ENCODE measurements around the gene CYP2A13. TPM values are rescaled to one million over a fixed set of nuclear protein-coding genes. Genes with fewer than 3 reads are reported as not detected.

Gene CYP2A13
- polyA plus RNA-seq, 1 donor (not counting 4 experiments of a cell fraction or from before 2014, with no cell fraction given) = not detected

DNA sequence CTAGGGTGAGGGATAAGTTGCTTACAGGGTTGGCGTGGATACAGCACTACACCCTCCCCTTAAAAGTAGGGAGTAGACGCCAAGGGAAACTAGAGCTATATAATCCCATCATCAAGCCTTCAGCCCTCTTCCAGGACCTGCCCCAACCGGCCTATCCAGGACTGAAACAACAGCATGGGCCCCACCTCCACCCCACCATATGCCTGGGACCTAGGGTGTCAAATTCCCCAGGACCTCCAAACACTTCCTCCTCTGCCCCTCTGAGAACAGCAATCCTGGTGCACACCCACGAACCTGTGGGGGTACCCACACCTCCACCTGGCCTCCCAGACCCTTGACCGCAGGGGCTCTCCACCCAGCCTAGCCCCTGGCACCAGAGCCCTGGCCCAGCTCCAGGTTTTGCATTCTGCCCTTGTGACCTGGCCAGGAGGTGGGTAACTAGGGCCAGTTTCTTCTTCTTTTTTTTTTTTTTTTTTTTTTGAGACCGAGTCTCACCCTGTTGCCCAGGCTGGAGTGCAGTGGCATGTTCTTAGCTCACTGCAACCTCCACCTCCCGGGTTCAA, 24.6 kb downstream of the CYP2A13 start:
- Histone ChIP-seq H3K4me2 (ENCODE audit: control insufficient read depth, extremely low read depth, insufficient read depth, low read depth, low read length) (no peak overlapping the region), H3K27ac (ENCODE audit: control insufficient read depth, insufficient read depth, low read length) (no peak overlapping the region), H3K9me1 (ENCODE audit: control insufficient read depth, extremely low read depth, insufficient read depth, low read length) (no peaks in the 10 kb centered on the region), H3K79me2 (ENCODE audit: control insufficient read depth, insufficient read depth, low read length) (no peaks in the 10 kb centered on the region), H3K4me1 (ENCODE audit: control insufficient read depth, extremely low read depth, insufficient read depth, low read length) (no peaks in the 10 kb centered on the region), H3K27me3 (ENCODE audit: control insufficient read depth, extremely low read depth, insufficient read depth, low read length) (no peaks in the 10 kb centered on the region), H3K9ac (ENCODE audit: control insufficient read depth, extremely low read depth, insufficient read depth, low read length) (no peak overlapping the region), H3K36me3 (ENCODE audit: control insufficient read depth in 2 of 2, extremely low read depth in 1 of 2, insufficient read depth in 2 of 2, low read length in 2 of 2) (no peaks in the 10 kb centered on the region), H4K20me1 (ENCODE audit: control insufficient read depth, extremely low read depth, insufficient read depth, low read length) (no peaks in the 10 kb centered on the region), H3K9me3 (ENCODE audit: control insufficient read depth, low read depth, low read length) (no peaks in the 10 kb centered on the region), H3K4me3 (ENCODE audit: control insufficient read depth in 2 of 3, extremely low read depth in 1 of 3, insufficient read depth in 2 of 3, low read depth in 1 of 3, low read length in 3 of 3) (no peak overlapping the region), H2AFZ (ENCODE audit: control insufficient read depth, low read length) (no peak overlapping the region)
- FAIRE-seq = no peak
- DNase-seq (ENCODE audit: low read depth, low spot score) = no peak
- dilution Hi-C loops (cut with MboI; ENCODE audit: extremely low pct_ligation_motif_present, low sequenced_read_pairs) = no loop called here
- TF ChIP-seq, protein P1, sequence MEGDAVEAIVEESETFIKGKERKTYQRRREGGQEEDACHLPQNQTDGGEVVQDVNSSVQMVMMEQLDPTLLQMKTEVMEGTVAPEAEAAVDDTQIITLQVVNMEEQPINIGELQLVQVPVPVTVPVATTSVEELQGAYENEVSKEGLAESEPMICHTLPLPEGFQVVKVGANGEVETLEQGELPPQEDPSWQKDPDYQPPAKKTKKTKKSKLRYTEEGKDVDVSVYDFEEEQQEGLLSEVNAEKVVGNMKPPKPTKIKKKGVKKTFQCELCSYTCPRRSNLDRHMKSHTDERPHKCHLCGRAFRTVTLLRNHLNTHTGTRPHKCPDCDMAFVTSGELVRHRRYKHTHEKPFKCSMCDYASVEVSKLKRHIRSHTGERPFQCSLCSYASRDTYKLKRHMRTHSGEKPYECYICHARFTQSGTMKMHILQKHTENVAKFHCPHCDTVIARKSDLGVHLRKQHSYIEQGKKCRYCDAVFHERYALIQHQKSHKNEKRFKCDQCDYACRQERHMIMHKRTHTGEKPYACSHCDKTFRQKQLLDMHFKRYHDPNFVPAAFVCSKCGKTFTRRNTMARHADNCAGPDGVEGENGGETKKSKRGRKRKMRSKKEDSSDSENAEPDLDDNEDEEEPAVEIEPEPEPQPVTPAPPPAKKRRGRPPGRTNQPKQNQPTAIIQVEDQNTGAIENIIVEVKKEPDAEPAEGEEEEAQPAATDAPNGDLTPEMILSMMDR (optimal IDR thresholded peaks at IDR 0.05 in 1 of 3, IDR thresholded peaks at IDR 0.05 in 1 of 3, conservative IDR thresholded peaks at IDR 0.05 in 1 of 3; ENCODE audit: extremely low read depth in 1 of 3, insufficient read depth in 2 of 3, low read length in 3 of 3) = no peak
- TF ChIP-seq EZH2 (IDR thresholded peaks at IDR 0.05; ENCODE audit: low read length) = no peak

DNA sequence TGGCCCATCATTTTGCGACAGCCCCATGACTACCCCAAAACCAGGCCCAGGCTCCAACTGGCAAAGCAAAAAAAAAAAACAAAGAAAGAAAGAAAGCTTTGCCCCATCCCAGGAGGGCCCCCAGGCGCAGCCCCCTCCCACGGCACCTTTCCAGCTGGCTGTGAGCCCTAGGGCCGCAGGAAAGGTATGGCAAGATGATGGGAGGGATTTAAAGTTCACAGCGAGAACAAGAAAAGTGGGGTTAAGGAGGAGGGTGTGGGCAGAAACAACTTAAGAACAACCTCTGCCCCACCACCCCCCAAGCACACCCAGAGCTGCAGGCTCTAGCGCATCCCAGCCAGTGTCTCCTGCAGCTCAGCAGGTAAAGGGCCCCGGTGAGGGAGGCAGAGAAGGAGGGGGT, 25.9 kb downstream of the CYP2A13 start, which contains the start of gene CYP2F1:
Gene CYP2F1, plus strand, starts transcription at position 301 of the 400 bp plus-strand sequence. CDS start 1,757 bp downstream, outside the sequence.
- no peak for FAIRE-seq
- no peak within 1 kb of the TSS for H3K9ac ChIP-seq (ENCODE audit: control insufficient read depth, extremely low read depth, insufficient read depth, low read length)
- no peak for DNase-seq (ENCODE audit: low read depth, low spot score)
- H3K4me3 ChIP-seq (ENCODE audit: control insufficient read depth in 2 of 3, extremely low read depth in 1 of 3, insufficient read depth in 2 of 3, low read depth in 1 of 3, low read length in 3 of 3) = no peak within 1 kb of the TSS
- no peaks in the 10 kb centered on the region for H3K9me3 ChIP-seq (ENCODE audit: control insufficient read depth, low read depth, low read length)
- H3K36me3 ChIP-seq (ENCODE audit: control insufficient read depth in 2 of 2, extremely low read depth in 1 of 2, insufficient read depth in 2 of 2, low read length in 2 of 2) = no peaks in the 10 kb centered on the region
- H3K27ac ChIP-seq (ENCODE audit: control insufficient read depth, insufficient read depth, low read length) = no peak within 1 kb of the TSS
- no peak within 1 kb of the TSS for H2AFZ ChIP-seq (ENCODE audit: control insufficient read depth, low read length)
- no peaks in the 10 kb centered on the region for H3K4me1 ChIP-seq (ENCODE audit: control insufficient read depth, extremely low read depth, insufficient read depth, low read length)
- TF ChIP-seq, protein P1 (optimal IDR thresholded peaks at IDR 0.05 in 1 of 3, IDR thresholded peaks at IDR 0.05 in 1 of 3, conservative IDR thresholded peaks at IDR 0.05 in 1 of 3; ENCODE audit: extremely low read depth in 1 of 3, insufficient read depth in 2 of 3, low read length in 3 of 3) = no peak
- no peak for TF ChIP-seq EZH2 (IDR thresholded peaks at IDR 0.05; ENCODE audit: low read length)
- no peak within 1 kb of the TSS for H3K4me2 ChIP-seq (ENCODE audit: control insufficient read depth, extremely low read depth, insufficient read depth, low read depth, low read length)
- no peaks in the 10 kb centered on the region for H3K9me1 ChIP-seq (ENCODE audit: control insufficient read depth, extremely low read depth, insufficient read depth, low read length)
- no peaks in the 10 kb centered on the region for H3K79me2 ChIP-seq (ENCODE audit: control insufficient read depth, insufficient read depth, low read length)
- H4K20me1 ChIP-seq (ENCODE audit: control insufficient read depth, extremely low read depth, insufficient read depth, low read length) = no peaks in the 10 kb centered on the region
- dilution Hi-C loops (cut with MboI; ENCODE audit: extremely low pct_ligation_motif_present, low sequenced_read_pairs) = no loop called here
- H3K27me3 ChIP-seq (ENCODE audit: control insufficient read depth, extremely low read depth, insufficient read depth, low read length) = no peaks in the 10 kb centered on the region

Data from keratinocyte (primary cell).